ENCODE results near the gene ERC2. TPM values are rescaled to one million over a fixed set of nuclear protein-coding genes. Genes with fewer than 3 reads are reported as not detected.
A peak's percentile ranks its signal among the peaks of the same experiment; 100 is the strongest.

The ERC2 gene
- total and polyA plus RNA-seq, 2 of the 8 experiments (the other 6 are each of a cell fraction or from before 2014, with no cell fraction given) = 16.4 to 22.8 TPM

DNA sequence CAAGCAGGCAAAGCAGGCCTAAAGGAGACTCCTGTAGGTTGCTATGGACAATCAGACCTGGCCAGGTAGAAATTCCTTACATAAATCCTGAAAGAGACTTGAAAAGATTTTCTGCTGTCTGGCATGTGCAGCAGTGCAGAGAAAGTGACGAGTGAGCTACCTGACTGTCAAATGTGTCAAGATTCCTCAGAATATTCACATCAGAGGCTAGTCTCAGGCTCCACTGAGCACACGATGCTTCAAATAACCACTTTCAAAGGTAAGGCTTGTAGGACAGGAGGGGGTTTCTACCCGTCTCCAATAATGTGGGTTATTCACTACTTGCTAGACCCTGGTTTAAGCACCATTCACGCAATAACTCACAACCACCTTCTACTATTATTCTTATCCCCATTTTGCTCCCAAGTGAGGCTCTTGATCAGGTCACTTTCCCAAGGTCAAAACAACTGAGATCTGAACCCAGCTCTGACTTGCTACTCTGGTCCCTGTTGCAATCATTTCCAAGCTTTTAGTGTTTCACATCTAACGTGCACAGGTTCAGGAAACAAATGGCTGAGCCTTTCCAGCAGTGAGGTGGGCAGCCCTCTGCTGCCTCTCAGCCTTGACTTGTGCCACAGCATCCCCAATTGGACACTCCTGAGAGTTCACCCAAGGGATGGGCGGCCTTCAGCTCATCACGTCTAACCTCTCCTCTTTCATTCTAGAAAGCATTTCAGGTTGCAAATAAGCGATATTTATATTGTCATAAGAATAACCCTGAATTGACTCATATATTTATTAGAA is 651.3 kb downstream of the ERC2 start:
- Histone ChIP-seq H2BK120ac (replicated peaks; ENCODE audit: low read depth, low read length) (no peak overlapping the region), H4K91ac (replicated peaks; ENCODE audit: insufficient read length, low read length) (no peak overlapping the region), H3K14ac (ENCODE audit: insufficient read length) (no peak overlapping the region), H2AFZ (ENCODE audit: low read length) (no peak overlapping the region), H3K79me1 (ENCODE audit: low read depth, low read length) (no peaks in the 10 kb centered on the region), H3K18ac (ENCODE audit: extremely low read depth, low read length) (no peak overlapping the region), H3K56ac (replicated peaks; ENCODE audit: insufficient read length, low read depth, low read length) (no peak overlapping the region), H4K20me1 (replicated peaks in 1 of 2; ENCODE audit: control insufficient read depth in 1 of 2, insufficient read depth in 2 of 2, low read length in 2 of 2) (no peaks in the 10 kb centered on the region), H3K36me3 (ENCODE audit: control insufficient read depth in 2 of 4, insufficient read depth in 4 of 4, low read length in 3 of 4) (no peaks in the 10 kb centered on the region), H2AK5ac (ENCODE audit: low read depth, low read length) (no peak overlapping the region), H3K9ac (replicated peaks in 1 of 4; ENCODE audit: extremely low read depth in 1 of 4, low read depth in 3 of 4, low read length in 3 of 4) (no peak overlapping the region), H3K4me3 (ENCODE audit: extremely low read depth in 1 of 4, insufficient read depth in 2 of 4, low read depth in 3 of 4, low read length in 4 of 4) (no peak overlapping the region), H2BK12ac (ENCODE audit: low read depth, low read length) (no peak overlapping the region), H4K5ac (ENCODE audit: insufficient read length, low read depth, low read length) (no peak overlapping the region), H2BK5ac (ENCODE audit: low read depth, low read length) (no peak overlapping the region), H4K8ac (ENCODE audit: extremely low read depth, insufficient read depth, low read length) (no peak overlapping the region), H3K79me2 (ENCODE audit: control insufficient read depth in 1 of 2, insufficient read depth in 2 of 2, low read length in 2 of 2) (no peaks in the 10 kb centered on the region), H3K23ac (ENCODE audit: insufficient read length) (no peak overlapping the region), H3K27me3 (replicated peaks in 1 of 4; ENCODE audit: control insufficient read depth in 3 of 4, extremely low read depth in 1 of 4, insufficient read depth in 3 of 4, low read length in 3 of 4) (no peaks in the 10 kb centered on the region), H2BK15ac (ENCODE audit: low read length) (no peak overlapping the region), H3K9me3 (ENCODE audit: insufficient read depth in 2 of 2, low read depth in 1 of 2, low read length in 1 of 2) (no peaks in the 10 kb centered on the region), H3K27ac (ENCODE audit: low read depth, low read length) (no peak overlapping the region), H3K4me2 (ENCODE audit: insufficient read depth in 1 of 2, low read depth in 2 of 2, low read length in 2 of 2) (no peak overlapping the region), H3K4me1 (replicated peaks in 1 of 4; ENCODE audit: control insufficient read depth in 3 of 4, insufficient read depth in 4 of 4, low read length in 3 of 4) (no peaks in the 10 kb centered on the region), H2BK20ac (ENCODE audit: low read length) (no peak overlapping the region), H3K4ac (replicated peaks; ENCODE audit: insufficient read length, low read depth, low read length) (no peak overlapping the region), H3K23me2 (ENCODE audit: low read depth, low read length) (no peaks in the 10 kb centered on the region)
- ChIA-PET POLR2A (ENCODE audit: partially characterized antibody) (no interaction called here), CTCF (ENCODE audit: partially characterized antibody) (interaction anchor here (0.9 to 1.5 kb wide), 4 partner anchors 71 to 327 kb away, joined by 3 to 4 read pairs (median 3); no protein-coding TSS in a partner anchor)
- no peak for FAIRE-seq
- no peak for TF ChIP-seq E2F6 (IDR thresholded peaks at IDR 0.05)
- peak; percentile 45 to 55 for TF ChIP-seq RAD21 (IDR thresholded peaks at IDR 0.05 in 1 of 2, conservative IDR thresholded peaks at IDR 0.05 in 1 of 2; ENCODE audit: low read depth in 2 of 2, low read length in 2 of 2)
- TF ChIP-seq, protein P1, sequence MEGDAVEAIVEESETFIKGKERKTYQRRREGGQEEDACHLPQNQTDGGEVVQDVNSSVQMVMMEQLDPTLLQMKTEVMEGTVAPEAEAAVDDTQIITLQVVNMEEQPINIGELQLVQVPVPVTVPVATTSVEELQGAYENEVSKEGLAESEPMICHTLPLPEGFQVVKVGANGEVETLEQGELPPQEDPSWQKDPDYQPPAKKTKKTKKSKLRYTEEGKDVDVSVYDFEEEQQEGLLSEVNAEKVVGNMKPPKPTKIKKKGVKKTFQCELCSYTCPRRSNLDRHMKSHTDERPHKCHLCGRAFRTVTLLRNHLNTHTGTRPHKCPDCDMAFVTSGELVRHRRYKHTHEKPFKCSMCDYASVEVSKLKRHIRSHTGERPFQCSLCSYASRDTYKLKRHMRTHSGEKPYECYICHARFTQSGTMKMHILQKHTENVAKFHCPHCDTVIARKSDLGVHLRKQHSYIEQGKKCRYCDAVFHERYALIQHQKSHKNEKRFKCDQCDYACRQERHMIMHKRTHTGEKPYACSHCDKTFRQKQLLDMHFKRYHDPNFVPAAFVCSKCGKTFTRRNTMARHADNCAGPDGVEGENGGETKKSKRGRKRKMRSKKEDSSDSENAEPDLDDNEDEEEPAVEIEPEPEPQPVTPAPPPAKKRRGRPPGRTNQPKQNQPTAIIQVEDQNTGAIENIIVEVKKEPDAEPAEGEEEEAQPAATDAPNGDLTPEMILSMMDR (IDR thresholded peaks at IDR 0.05; ENCODE audit: control extremely low read depth in 1 of 3, insufficient read depth in 1 of 3, low read depth in 1 of 3, low read length in 3 of 3) = peak in 2 of 3 experiments; percentile 12 to 28; a peak in 2 of 4 replicates
- WGBS, 2 experiments (ENCODE audit: extremely low coverage in 1 of 2, insufficient coverage in 1 of 2, insufficient read length in 1 of 2, insufficient replicate concordance in 2 of 2, low coverage in 1 of 2, low lambda C conversion rate in 2 of 2, missing lambda C conversion rate in 1 of 2) = 74% methylated on average over 8 of the region's 8 CpGs; no CpG with 5 or more reads in 1 of the 2 experiments
- no peak for DNase-seq (ENCODE audit: low read depth in 1 of 2, low spot score in 2 of 2)

Measured in H1 (cell line).